ENCODE data around the gene GPR75. TPM values are rescaled to one million over a fixed set of nuclear protein-coding genes. Genes with fewer than 3 reads are reported as not detected.

GPR75 gene
- 4.2 and 4.5 TPM in 2 replicates for total RNA-seq

DNA sequence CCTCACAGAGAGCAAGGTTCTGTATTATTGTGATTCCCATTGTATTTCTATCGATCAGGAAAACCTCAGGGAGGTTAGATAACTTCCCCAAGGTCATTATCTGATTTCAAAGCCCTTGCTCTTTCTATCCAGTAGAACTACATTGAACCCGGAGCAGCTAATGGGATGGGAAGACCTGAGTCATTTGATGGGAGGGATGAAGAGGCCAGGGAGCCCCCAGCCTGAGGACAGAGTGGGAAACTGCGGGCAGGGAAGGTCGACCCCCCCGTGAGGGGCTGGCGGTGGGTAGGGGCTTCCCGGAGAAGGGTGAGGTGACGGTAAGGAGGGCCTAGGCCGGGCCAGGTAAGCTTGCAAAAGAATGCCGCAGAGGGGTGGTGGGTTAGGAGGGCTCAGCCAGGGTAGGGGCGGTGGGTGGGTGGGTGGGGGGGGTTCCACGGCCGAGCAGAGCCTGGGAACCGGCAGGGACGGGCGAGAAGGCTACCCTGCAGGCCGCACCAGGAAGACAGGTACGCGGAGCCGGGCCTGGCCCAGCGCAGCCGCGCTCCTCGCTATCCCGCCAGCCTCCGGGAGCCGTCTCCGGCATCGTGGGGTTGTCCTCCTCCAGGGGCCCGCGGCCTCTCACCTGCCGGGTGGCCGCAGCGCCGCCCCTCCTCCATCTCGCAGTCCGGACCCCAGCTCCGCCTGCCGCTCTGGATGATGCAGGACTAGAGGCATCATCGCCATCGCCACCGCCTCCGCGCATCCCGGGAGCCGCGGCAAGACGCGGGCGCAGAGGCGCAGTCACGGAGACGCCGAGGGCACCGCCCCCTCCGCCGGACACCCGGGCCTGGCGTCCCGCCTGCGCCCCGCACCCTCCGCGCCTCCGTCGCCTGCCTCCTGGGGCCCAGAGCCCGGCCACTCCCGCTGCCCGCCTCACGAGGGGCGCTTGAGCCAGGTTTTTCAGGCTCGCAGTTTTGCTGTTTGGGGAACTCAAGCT is at the start of gene GPR75:
GPR75 (minus strand) TSS at position 762 of the 976 bp plus-strand sequence. CDS start 5,211 bp downstream, outside the sequence.

Small RNAs within 50 kb of the gene (small RNA-seq; reads per million reads assigned to genes)
- 1.3 reads per million, percentile 57 among the genes with 10 or more reads in this experiment for gene MIR3682

Other genes with a start within 250 kb of the GPR75 start
- gene CHAC2, start 92.2 kb downstream of the GPR75 start, total RNA-seq: 2.6 and 3.5 TPM in 2 replicates
- 22.7 and 29.1 TPM in 2 replicates for gene ASB3, start 73.0 kb downstream of the GPR75 start, total RNA-seq
- gene ERLEC1, start 72.9 kb downstream of the GPR75 start, total RNA-seq: 105 and 117 TPM in 2 replicates
- 126 and 136 TPM in 2 replicates for gene PSME4, start 111.0 kb upstream of the GPR75 start, total RNA-seq

All from articular chondrocyte of knee joint (primary cell).